NCI-H446 treated with DMSO at 0.1 percent for 48 hours (cell line): ENCODE measurements around the gene DYRK3.
"Not testable (repeated sequence)": the region's sequence is repeated elsewhere in the genome, so short reads cannot be mapped to it uniquely, and the experiment has no call there.

Experiments
- DNase-seq: peaks from one replicate; lab custom pipeline; 2025; lab: John Stamatoyannopoulos, UW

DYRK3 gene

DNA sequence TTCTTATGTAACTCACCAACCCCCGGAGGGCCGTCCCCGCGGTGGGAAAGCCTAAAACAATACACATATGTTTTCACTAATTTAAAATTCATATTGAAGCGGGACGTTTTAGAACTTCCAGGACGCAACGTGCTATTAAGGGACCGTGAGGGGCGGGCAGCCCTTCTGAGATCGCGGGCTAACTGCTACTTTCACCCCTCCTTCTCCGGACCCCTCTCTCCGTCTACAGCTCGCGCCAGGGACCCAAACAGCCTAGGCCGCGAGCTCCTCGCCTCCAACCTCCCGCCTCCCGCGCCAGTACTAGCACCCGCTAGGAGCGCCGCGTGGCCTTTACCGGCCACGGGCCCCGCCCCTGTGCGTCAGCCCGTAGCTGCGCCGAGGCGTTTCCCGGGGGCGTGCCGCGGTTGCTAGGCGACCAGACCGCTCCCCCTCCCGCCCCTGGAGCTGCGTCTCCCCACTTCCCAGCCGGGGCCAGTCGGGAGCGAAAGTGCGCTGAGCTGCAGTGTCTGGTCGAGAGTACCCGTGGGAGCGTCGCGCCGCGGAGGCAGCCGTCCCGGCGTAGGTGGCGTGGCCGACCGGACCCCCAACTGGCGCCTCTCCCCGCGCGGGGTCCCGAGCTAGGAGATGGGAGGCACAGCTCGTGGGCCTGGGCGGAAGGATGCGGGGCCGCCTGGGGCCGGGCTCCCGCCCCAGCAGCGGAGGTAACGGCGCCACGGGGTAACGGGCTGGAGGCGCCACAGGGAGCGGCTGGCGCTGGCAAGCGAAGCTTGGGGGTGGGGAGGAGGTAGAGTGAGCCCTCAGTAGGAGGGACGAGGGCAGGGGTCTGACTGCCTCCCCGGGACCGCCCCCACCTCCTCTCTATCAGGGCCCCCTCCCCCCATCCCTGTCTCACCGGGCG, at the start of gene DYRK3:
TSS of gene DYRK3 (plus strand) at position 457 of the 898 bp plus-strand sequence. CDS start at position 625, 168 bp downstream.
- peak; percentile 93 for DNase-seq

DNA sequence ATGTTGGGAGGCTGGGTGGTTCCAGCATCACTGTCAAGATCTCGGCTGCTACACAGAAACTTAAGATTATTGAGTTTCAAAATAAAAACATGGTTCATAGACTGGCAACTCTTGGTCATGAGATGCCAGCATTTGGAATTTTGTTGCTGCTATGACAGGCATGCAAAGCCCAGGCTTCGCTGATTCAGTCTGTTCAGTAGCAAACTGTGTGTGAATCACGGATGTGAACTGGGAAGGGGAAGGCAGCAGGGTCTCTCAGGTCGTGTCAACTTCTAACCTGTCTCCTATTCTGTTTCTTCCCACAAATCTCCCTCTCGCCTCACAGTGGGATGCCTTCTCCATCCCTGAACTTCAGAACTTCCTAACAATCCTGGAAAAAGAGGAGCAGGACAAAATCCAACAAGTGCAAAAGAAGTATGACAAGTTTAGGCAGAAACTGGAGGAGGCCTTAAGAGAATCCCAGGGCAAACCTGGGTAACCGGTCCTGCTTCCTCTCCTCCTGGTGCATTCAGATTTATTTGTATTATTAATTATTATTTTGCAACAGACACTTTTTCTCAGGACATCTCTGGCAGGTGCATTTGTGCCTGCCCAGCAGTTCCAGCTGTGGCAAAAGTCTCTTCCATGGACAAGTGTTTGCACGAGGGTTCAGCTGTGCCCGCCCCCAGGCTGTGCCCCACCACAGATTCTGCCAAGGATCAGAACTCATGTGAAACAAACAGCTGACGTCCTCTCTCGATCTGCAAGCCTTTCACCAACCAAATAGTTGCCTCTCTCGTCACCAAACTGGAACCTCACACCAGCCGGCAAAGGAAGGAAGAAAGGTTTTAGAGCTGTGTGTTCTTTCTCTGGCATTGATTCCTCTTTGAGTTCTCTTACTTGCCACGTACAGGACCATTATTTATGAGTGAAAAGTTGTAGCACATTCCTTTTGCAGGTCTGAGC, 48.6 kb upstream of the DYRK3 start:
- no peak for DNase-seq

DNA sequence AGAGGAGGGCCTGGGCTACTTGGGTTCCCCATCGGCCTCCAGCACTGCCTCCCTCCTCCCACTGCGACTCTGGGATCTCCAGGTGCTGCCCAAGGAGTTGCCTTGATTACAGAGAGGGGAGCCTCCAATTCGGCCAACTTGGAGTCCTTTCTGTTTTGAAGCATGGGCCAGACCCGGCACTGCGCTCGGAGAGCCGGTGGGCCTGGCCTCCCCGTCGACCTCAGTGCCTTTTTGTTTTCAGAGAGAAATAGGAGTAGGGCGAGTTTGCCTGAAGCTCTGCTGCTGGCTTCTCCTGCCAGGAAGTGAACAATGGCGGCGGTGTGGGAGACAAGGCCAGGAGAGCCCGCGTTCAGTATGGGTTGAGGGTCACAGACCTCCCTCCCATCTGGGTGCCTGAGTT, 47.4 kb upstream of the DYRK3 start:
- DNase-seq: no peak

DNA sequence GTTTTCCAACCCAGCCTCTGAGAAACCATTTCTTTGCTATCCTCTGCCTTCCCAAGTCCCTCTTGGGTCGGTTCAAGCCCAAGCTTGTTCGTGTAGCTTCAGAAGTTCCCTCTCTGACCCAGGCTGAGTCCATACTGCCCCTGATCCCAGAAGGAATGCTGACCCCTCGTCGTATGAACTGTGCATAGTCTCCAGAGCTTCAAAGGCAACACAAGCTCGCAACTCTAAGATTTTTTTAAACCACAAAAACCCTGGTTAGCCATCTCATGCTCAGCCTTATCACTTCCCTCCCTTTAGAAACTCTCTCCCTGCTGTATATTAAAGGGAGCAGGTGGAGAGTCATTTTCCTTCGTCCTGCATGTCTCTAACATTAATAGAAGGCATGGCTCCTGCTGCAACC, 46.8 kb upstream of the DYRK3 start:
- DNase-seq: no peak

DNA sequence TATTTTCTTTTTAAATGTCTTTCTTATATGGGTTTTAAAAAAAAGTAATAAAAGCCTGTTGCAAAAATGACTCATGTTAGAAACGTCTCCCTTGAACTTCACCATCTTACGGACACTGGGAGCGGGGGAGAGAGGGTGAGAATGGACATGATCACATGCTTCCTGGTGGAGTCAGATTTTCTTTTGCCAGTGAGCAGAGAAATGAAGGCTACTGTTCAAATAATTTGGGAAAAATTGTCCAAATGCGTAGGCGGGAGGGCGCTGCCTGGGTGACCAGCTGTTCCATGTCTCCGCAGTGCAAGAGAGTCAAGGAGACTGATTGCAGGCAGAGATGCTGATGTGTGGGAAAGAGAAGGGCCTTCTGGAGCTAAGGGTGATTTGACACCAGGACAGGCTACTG, 46.1 kb upstream of the DYRK3 start:
- DNase-seq: no peak

DNA sequence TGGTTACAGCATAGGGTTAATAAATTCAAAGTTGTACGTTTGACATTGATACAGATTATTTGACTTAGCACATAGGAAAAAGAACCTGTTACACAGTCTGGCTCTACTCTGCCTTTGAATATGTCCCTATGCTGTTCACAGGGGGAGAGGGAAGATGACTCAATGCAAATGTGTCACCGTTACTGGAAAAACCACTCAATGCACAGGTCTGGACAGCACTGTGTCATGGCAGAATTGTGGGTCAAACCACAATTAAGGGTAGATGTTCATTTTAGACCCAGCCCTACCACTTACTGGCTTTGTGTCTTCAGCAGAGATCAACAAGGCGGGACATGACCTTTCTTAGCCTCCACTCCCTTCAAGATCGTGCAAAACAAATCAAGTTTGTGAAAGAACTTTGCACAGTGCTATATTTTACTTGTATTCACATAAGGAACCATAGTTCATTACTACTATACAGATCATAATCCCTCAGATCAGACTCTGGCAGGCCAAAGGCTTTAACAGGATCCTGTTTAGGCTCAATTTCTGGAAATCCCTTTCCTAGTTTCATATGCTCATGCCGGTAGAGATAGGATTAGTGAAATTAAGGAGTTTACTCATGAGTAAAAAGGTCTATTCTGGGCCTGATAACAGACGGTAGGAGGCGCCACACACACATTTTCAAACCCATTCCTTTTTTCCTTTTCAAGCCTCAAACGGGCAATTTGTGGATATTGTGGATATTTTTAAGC, 45.1 kb upstream of the DYRK3 start:
- DNase-seq: no peak

DNA sequence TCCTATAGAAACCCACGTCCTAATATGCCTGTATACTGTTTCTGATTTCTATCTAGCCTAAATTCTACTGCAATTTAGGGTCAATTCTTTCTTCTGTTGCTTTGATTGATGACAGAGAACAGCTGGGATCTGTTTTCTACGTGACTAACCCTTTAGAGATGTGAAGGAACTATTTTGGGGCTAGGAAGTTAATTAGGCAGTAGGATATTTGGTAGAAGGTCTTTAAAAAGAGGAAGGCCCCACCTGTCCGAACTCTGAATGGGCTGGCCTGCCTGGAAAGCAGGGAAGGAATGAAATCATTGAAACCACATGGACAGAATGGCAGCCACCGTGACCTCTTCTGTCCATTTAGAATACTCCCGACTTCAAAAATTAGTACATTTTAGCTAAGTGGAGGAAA, 44.1 kb upstream of the DYRK3 start:
- no peak for DNase-seq

DNA sequence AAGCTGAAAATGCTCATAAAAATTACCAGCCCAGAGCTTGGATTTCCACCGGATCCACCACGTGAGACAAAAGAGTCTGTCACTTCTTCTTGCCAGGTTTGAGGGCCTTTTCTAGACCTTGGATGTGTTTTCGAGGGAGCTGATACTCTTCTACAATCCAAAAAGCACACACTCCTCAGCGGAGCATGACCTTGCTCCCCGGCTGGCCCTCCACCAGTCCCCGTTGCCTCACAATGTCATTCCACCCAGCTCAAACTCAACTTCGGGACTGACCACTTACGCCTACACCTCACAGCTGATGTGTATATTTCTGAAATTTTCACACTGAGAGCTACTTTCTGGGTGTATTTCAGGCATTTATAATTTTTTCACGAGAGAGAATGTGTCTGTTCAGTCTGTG, 43.6 kb upstream of the DYRK3 start:
- DNase-seq: no peak

DNA sequence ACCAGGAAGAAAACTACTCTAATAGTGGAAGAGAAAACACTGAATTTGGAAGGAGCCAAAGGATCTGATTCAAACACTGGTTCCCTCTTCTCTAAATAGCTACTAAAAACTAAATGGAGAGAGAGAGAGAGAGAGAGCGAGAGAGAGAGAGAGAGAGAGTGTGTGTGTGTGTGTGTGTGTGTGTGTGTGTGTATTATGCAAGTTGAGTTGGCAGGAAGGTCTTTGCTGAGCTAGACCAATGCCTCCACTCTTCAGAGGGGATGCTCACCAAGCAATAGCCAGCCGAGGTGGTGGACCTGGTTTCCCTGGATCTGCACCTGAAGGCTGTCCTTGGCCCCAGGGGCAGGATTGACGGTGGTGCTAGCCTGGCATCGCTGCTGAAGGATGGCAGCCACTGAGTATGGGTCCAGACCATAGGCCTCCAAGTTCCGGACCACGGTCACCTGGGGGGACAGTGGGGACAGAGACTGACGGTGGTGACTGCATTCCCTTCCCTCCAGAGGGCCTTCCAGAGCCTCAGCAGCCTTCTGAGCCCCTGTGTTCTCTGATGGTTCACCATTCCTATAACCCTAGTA, 41.9 kb upstream of the DYRK3 start:
- DNase-seq: no peak

DNA sequence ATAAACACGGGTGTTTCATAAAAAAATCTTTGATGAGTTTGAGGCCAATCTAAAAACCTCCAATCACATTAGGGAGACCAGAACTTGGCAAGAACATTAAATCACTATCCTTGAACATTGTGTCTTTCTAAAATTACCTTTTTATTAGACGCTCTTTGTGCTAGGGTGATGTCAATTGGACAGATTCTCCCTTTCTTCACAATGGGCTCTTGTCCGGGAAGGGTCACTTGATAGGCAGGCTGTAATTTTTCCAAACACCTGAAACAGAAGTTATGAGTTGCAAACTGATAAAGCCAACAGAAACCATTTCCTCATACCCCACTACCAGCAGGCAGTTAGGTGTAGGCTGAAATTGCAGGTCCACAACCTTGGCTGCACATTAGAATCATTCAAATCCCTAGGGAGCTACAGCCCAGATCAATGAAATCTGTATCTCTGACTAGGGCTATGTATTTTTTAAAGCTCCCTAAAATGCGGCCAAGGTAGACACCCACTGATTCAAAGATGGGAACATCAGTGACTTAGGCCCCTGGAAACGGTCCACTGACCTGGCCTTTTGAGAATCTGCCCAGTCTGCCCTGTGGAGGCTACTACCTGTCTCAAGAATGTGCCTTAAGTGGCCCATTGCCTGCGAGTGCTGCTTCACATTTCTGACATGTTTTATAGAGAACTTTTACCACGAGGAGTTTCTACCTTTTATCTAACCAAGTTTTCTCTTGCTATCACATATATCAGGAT, 39.6 kb upstream of the DYRK3 start:
- DNase-seq: no peak

DNA sequence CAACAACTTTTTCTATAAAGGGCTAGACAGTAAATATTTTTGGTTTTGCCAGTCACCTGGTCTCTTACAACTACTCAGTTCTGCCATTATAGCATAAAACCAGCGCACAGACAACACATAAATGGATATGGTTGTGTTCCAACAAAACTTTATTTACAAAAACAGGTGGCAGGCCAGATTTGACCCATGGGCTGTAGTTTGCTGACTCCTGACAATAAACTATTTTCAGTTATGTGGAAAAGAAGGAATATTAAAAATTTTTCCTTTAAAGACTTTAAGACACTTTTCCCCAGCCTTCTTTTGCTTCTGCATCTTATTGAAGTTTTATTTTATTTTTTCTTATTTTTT, 39.0 kb upstream of the DYRK3 start:
- DNase-seq: no peak

DNA sequence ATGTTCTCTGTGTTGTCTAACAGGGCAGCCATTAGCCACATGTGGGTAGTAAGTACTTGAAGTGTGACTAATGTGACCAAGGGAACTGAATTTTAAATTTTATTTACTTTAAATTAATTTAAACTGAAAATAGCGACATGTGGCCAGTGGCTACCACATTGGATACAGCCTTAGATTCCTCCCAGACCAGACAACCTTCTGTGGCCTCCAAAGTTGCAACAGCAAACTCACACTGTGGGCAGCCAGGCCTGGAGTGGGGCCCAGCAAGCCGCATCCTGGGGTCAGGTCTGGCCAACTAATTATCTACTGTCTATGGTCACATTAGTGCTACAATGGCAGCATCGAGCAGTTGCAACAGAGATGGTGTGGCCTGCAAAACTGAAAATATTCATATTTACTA, 34.8 kb upstream of the DYRK3 start:
- no peak for DNase-seq

DNA sequence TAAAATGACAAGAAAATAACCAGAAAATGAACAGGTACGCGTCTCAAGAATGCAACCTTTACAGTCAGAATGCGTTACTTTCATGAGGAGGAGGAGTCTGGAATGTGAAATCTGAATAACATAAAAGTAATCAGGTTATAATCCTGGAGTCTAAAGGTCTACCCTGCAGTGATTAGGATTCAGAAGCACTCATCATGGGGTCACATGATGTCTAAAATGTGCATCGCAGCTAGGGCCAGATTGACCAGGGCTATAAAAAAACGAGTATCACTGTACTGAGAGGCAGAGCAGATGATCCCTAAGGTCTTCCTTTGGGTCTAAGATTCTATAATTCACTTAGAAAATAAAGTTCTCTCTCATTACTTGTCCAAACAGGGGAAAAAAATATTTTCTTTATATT, 30.5 kb upstream of the DYRK3 start:
- DNase-seq: no peak

DNA sequence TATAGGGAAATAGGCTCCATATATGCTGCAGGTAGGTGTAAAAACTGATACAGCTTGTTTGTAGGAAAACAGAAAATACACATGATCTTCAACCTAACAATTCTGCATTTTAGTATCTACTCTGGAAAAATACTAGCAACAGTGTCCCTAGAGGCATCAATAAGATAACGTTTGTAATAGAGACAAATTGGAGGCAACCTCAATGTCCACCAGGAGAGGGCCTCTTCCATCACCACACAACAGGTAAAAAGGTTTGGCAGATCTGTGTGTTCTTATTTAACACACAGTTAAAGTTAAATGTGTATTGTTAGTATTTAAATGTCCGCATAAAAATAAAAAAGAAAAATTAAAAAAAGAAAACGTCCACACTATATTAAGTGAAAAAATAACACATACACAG, 28.5 kb upstream of the DYRK3 start:
- no peak for DNase-seq

DNA sequence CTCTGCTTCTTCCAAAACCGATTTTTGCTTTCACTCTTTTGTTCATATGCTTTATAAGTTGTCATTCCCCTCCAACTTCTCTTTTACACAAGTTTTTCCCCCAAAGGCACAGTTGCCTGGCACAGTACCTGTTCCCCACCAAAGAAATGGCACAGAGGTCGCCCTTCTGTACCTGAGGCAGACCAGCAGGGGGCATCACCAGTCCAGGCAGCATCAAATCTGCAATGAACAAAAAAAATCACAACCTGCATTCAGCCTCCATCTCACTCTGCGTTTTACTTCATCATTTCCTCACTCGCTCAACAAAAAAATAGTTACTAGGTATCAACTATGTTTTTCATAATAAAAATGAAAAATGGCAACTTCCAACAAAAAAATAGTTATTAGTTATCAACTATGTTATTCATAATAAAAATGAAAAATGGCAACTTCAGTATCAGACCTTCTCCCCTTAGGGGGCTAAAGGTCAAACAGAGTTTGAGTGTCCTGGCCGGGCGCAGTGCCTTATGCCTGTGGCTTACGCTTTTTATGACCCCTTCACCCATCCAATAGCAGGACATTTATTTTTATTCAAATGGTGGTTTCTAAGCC, 27.1 kb upstream of the DYRK3 start:
- no peak for DNase-seq

DNA sequence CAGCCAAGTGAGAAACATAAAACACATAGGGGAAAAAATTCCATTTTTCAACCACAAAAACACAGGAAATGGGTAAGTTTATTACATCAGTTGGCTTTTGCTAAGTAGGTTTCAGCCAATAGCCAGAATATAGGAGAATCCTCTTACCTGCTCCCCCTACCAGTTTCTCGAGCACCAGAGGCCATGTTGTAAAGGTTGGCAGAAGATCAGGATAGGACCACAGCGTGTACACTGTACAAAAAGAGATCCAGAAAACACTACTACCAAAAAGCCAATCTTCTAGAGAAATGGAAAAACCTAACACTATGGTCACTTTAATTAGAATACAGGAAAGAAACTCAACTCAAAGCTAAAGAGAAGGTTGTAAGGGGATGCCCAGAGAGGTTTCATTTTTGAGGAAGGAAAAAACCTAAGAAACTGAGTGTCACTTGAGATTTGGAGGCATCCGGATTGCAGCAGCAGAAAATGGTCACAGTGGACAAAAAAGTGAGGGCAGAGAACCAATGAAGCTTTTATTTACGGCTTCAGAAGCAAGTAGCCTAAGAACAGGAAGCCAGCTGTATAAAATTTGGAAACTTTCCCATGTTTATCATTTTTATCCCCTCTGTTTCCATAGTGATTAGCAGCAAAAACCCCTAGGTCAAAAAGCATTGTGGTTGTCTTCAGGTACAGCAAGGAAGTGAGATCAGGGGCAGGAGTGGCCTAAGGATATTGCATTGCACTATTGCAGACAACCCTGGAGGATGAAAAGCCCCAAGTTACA, 25.9 kb upstream of the DYRK3 start:
- no peak for DNase-seq

DNA sequence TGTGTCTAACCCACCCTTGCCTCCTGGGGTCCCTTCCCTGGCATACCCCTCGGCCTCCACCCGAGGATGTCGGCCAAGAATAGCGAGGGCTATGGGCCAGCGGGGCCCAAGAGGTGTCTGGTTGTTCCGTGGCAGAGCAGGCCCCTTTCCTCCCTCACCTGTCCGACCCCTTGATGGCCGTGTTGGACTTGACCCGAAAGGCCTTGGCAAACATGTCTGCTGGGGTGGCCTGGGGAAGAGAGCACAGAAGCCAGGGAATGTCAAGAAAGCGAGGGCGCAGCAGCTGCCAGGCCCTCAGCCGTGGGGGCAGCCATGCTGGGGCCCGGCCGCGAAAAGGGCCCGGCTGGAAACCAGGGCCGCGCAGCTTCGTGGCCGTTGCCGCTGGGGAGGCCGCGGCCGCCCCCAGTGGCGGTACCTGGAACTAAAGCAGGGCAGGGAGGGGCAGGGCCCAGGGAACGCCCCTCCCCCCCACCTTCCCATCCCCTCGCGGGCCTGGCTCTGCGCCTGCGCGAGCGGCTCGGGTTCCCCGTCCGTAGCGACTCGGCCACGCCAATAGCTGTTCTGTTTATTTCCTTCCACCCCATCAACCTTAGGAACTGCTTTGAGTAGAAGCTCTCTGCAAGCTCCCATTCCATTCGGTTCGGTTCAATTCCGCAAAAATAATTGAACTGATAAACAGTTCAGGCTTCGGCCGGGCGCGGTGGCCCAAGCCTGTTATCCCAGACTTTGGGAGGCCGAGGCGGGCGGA, 23.0 kb upstream of the DYRK3 start, which contains the start of gene EIF2D:
TSS of gene EIF2D (minus strand) at position 337 of the 748 bp plus-strand sequence. CDS start at position 214, 123 bp downstream.
- peak; percentile 88 for DNase-seq

DNA sequence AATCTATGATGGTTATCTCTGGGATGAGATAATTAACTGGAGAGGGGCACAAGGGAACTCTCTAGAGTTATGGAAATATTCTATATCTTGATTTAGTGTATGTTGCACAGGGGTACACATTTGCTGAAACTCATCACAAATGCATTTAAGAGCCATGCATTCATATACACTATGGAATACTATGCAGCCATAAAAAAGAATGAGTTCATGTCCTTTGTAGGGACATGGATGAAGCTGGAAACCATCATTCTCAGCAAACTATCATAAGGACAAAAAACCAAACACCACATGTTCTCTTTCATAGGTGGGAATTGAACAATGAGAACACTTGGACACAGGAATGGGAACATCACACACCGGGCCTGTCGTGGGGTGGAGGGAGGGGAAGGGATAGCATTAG, 8.9 kb upstream of the DYRK3 start:
- not testable (repeated sequence) for DNase-seq

DNA sequence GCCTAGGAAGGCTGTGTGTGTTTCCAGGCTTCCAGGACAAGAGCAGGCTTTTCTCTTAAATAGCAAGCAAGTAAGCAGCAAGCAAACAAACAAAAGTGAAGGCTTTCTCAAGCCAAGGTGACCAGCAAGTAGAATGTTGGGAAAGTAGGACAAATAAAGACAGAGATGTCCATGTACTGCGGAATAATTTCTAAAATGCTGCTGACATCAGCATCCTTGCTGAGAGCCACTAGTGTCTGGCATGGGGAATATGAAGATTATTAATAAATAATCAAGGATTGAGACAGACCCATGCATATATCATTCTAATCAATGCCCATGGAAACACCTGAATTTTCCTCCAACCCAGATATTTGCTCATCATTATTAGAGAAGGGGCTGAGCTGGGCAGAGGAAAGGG, 6.4 kb upstream of the DYRK3 start:
- no peak for DNase-seq
